Kidney (tissue), 14 donors: Measurements from ENCODE around the gene SQSTM1. TPM values are rescaled to one million over a fixed set of nuclear protein-coding genes. Genes with fewer than 3 reads are reported as not detected.

Experiments
- DNase-seq, 5 donors: peaks; one replicate each; pipeline ENCODE4 v3.0.0-alpha.2; 2013 to 2020
- FAIRE-seq: peaks from 2 replicates; lab custom pipeline; 2012; peaks lifted over from hg19 to GRCh38; lab: Jason Lieb, UNC
- H3K27ac ChIP-seq, 2 donors: one replicate each; pipeline ENCODE4 v1.7.0; 2013; ENCODE audit warnings: low read depth in 2 of 2, low read length in 2 of 2, inconsistent platforms in 1 of 2
- H3K27me3 ChIP-seq: one replicate; pipeline ENCODE4 v1.7.1; 2013; ENCODE audit warnings: low read length, inconsistent platforms; ENCODE audit not compliant: control insufficient read depth, insufficient read depth
- H3K36me3 ChIP-seq, 3 donors: one replicate each; pipeline versions ENCODE4 v1.7.0 to v1.7.1; 2013; ENCODE audit warnings: low read length in 3 of 3, control low read depth in 1 of 3, inconsistent platforms in 1 of 3; ENCODE audit not compliant: insufficient read depth in 3 of 3, control insufficient read depth in 2 of 3
- H3K4me1 ChIP-seq, 3 donors: one replicate each; pipeline versions ENCODE4 v1.7.0 to v1.7.1; 2013; ENCODE audit warnings: low read length in 3 of 3, inconsistent platforms in 1 of 3, low read depth in 1 of 3; ENCODE audit not compliant: control insufficient read depth in 2 of 3, insufficient read depth in 2 of 3
- H3K4me3 ChIP-seq, 3 donors: one replicate each; pipeline versions ENCODE4 v1.7.0 to v1.8.1; 2013; ENCODE audit warnings: low read length in 3 of 3, control low read depth in 1 of 3, inconsistent platforms in 1 of 3
- H3K9ac ChIP-seq, 3 donors: one replicate each; pipeline versions ENCODE4 v1.7.0 to v1.7.1; 2013; ENCODE audit warnings: low read length in 3 of 3, control low read depth in 1 of 3, inconsistent platforms in 1 of 3
- H3K9me3 ChIP-seq, 3 donors: one replicate each; pipeline versions ENCODE4 v1.7.0 to v1.7.1; 2013; ENCODE audit warnings: low read length in 3 of 3, control low read depth in 1 of 3, inconsistent platforms in 1 of 3; ENCODE audit not compliant: control insufficient read depth in 2 of 3, insufficient read depth in 1 of 3
- CTCF ChIP-seq: IDR thresholded peaks from 3 replicates; pipeline ENCODE4 v1.5.1; 2012; ENCODE audit warnings: mild to moderate bottlenecking, moderate library complexity, borderline replicate concordance; ENCODE audit not compliant: insufficient read depth; ENCODE audit errors: extremely low read depth
- intact Hi-C: fragments of 100-400 bp; cut with DNase I; formaldehyde crosslinking; loops from one replicate; pipeline ENCODE4 v1.11.1; 2022
- polyA plus RNA-seq: library from polyadenylated mRNA; stranded (reverse); fragments of 350-450 nt; fragmentation: Illumina TruSeq; extraction: RNeasy Lipid Tissue Mini Kit (QIAGEN cat#74804); gene quantifications from one replicate; pipeline ENCODE4 v1.2.3, GENCODE V29; 2014; ENCODE audit warnings: low read depth, low replicate concordance; ENCODE audit not compliant: insufficient read depth
- total RNA-seq: library from RNA; stranded (reverse); fragmentation: NEBNext Ultra II Directional; extraction: Animal tissue kit (Norgen Biotek cat#: 25700); gene quantifications from one replicate; pipeline ENCODE4 v1.2.1, GENCODE V29; 2021
- donor health status: control.
- donor health status: control.
- donor health status: control.
- donor health status: control.
- donor health status: control.
- donor health status: DM: yes; HTN: yes; CAD: no.
- donor health status: Normal renal cell carcinoma (clear cell type).

SQSTM1 gene
- total and polyA plus RNA-seq, 2 donors from 2014 or later = 249 to 309 TPM

DNA sequence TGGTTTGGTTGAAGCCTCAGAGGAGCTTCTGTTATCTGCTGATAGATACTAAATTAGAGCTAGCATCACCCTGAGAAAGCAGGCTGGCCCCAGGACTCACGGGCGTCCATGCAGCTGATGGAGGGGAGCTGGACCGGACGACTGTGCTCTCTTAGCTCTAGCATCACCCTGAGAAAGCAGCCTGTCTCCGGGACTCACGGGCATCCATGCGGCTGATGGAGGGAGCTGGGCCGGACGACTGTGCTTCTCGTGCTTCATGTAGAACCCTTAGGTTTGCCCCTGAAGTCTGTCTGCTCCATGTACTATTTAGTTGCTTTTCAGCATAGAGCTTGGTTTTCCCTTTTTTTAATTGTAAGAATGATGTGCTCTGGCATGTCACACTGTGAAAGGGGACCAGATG lies 43.2 kb upstream of the SQSTM1 start:
- DNase-seq (peak in 1 of 5 donors; percentile 38), FAIRE-seq (no peak)
- H3K27me3 ChIP-seq = no peaks in the 10 kb centered on the region
- no peaks in the 10 kb centered on the region for H3K9me3 ChIP-seq
- no peak for TF ChIP-seq CTCF
- no peaks in the 10 kb centered on the region for H3K4me1 ChIP-seq
- no peak overlapping the region for H3K4me3 ChIP-seq
- H3K27ac ChIP-seq = no peak overlapping the region
- peaks cover 3 to 27% (median 23%) of the 10 kb centered on the region in 3 donors for H3K36me3 ChIP-seq
- intact Hi-C loops = no loop called here
- no peak overlapping the region for H3K9ac ChIP-seq

DNA sequence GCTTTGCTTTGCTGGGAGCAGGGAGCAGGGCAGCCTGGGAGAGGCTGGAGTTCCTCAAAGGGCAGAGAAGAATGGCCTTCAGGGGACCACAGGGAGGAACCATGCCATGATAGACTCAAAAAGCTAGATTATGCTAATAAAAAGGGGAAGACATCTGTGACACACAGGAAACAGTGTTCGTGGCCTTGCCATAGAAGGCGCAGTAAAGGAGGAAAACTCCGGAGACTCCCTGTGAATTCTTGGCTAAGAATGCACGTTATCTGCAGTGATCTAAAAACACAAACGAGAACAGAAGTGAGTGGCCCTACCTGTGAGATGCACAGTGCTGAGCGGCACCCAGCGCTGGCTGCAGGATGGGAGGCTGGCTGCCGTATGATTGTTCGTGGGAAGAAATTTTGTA lies 42.8 kb upstream of the SQSTM1 start:
- H3K9ac ChIP-seq = no peak overlapping the region
- H3K4me3 ChIP-seq = no peak overlapping the region
- DNase-seq (no peak), FAIRE-seq (no peak)
- H3K36me3 ChIP-seq = peaks cover 3 to 25% (median 18%) of the 10 kb centered on the region in 3 donors
- H3K9me3 ChIP-seq = no peaks in the 10 kb centered on the region
- no peaks in the 10 kb centered on the region for H3K4me1 ChIP-seq
- TF ChIP-seq CTCF = no peak
- H3K27me3 ChIP-seq = no peaks in the 10 kb centered on the region
- intact Hi-C loops = no loop called here
- H3K27ac ChIP-seq = no peak overlapping the region

DNA sequence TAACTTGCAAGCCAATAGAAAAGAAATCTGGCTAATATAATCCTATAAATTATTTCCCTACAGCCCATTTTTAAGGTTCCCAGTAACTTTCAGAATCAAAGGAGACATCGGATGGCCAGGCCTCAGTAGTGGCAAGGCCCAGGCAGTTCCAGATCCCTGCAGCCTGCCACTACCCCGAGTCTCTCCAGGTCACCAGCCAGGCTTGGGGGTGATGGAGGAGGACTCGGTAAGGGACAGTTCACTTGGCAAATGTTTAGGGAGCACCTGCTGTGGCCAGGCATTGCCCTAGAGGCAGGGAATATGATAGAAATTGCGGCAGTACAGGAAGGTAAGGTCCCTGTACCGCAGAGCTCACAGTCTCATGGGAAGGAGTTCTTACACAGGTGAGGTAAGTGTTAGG lies 42.1 kb upstream of the SQSTM1 start:
- no peak for DNase-seq
- Histone ChIP-seq H3K36me3 (peaks cover 0 to 25% (median 14%) of the 10 kb centered on the region in 3 donors), H3K9me3 (no peaks in the 10 kb centered on the region), H3K27me3 (no peaks in the 10 kb centered on the region), H3K4me1 (no peaks in the 10 kb centered on the region), H3K4me3 (no peak overlapping the region), H3K27ac (no peak overlapping the region), H3K9ac (no peak overlapping the region)
- TF ChIP-seq CTCF = no peak
- intact Hi-C loops = no loop called here
- no peak for FAIRE-seq

GRCh38 chr5:179779826-179780225 lies 40.9 kb upstream of the SQSTM1 start:
- Histone ChIP-seq H3K4me3 (no peak overlapping the region), H3K9ac (no peak overlapping the region), H3K36me3 (peaks cover 0 to 18% (median 7%) of the 10 kb centered on the region in 3 donors), H3K4me1 (no peaks in the 10 kb centered on the region), H3K9me3 (no peaks in the 10 kb centered on the region), H3K27me3 (no peaks in the 10 kb centered on the region), H3K27ac (no peak overlapping the region)
- DNase-seq = no peak
- TF ChIP-seq CTCF = no peak
- intact Hi-C loops = no loop called here
- no peak for FAIRE-seq
